ENCODE data around the gene ASB18. TPM values are rescaled to one million over a fixed set of nuclear protein-coding genes. Genes with fewer than 3 reads are reported as not detected.

ASB18 gene
- total RNA-seq, 1 donor from 2014 or later, result not detected

- TF ChIP-seq CTCF (IDR thresholded peaks at IDR 0.05; ENCODE audit: unreplicated experiment), result no peak
- Mint-ChIP-seq H3K27ac (ENCODE audit: unreplicated experiment) (no peak overlapping the region), H3K4me1 (ENCODE audit: unreplicated experiment) (peaks cover 2% of the 10 kb centered on the region), H3K9me3 (ENCODE audit: unreplicated experiment) (no peaks in the 10 kb centered on the region), H3K27me3 (ENCODE audit: unreplicated experiment) (peaks cover 28% of the 10 kb centered on the region), H3K36me3 (ENCODE audit: low read depth, unreplicated experiment) (peaks cover 4% of the 10 kb centered on the region), H3K4me3 (ENCODE audit: unreplicated experiment) (no peak overlapping the region)
- DNase-seq (ENCODE audit: low spot score), result no peak
Observed at GRCh38 chr2:236157815-236158498, 106.2 kb downstream of the ASB18 start.

GRCh38 chr2:236157366-236157765 is 106.8 kb downstream of the ASB18 start:
- H3K4me1 Mint-ChIP-seq (ENCODE audit: unreplicated experiment), result no peaks in the 10 kb centered on the region
- DNase-seq (ENCODE audit: low spot score), result no peak
- H3K9me3 Mint-ChIP-seq (ENCODE audit: unreplicated experiment), result peaks cover 5% of the 10 kb centered on the region
- no peak for TF ChIP-seq CTCF (IDR thresholded peaks at IDR 0.05; ENCODE audit: unreplicated experiment)
- no peak overlapping the region for H3K27ac Mint-ChIP-seq (ENCODE audit: unreplicated experiment)
- H3K36me3 Mint-ChIP-seq (ENCODE audit: low read depth, unreplicated experiment), result peaks cover 4% of the 10 kb centered on the region
- peaks cover 24% of the 10 kb centered on the region for H3K27me3 Mint-ChIP-seq (ENCODE audit: unreplicated experiment)
- H3K4me3 Mint-ChIP-seq (ENCODE audit: unreplicated experiment), result no peak overlapping the region

- TF ChIP-seq CTCF (IDR thresholded peaks at IDR 0.05; ENCODE audit: unreplicated experiment), result no peak
- peaks cover 4% of the 10 kb centered on the region for H3K36me3 Mint-ChIP-seq (ENCODE audit: low read depth, unreplicated experiment)
- H3K4me3 Mint-ChIP-seq (ENCODE audit: unreplicated experiment), result no peak overlapping the region
- H3K4me1 Mint-ChIP-seq (ENCODE audit: unreplicated experiment), result no peaks in the 10 kb centered on the region
- no peak overlapping the region for H3K27ac Mint-ChIP-seq (ENCODE audit: unreplicated experiment)
- peaks cover 5% of the 10 kb centered on the region for H3K9me3 Mint-ChIP-seq (ENCODE audit: unreplicated experiment)
- DNase-seq (ENCODE audit: low spot score), result no peak
- peaks cover 22% of the 10 kb centered on the region for H3K27me3 Mint-ChIP-seq (ENCODE audit: unreplicated experiment)
Observed at GRCh38 chr2:236156860-236157194, 107.4 kb downstream of the ASB18 start.

DNA sequence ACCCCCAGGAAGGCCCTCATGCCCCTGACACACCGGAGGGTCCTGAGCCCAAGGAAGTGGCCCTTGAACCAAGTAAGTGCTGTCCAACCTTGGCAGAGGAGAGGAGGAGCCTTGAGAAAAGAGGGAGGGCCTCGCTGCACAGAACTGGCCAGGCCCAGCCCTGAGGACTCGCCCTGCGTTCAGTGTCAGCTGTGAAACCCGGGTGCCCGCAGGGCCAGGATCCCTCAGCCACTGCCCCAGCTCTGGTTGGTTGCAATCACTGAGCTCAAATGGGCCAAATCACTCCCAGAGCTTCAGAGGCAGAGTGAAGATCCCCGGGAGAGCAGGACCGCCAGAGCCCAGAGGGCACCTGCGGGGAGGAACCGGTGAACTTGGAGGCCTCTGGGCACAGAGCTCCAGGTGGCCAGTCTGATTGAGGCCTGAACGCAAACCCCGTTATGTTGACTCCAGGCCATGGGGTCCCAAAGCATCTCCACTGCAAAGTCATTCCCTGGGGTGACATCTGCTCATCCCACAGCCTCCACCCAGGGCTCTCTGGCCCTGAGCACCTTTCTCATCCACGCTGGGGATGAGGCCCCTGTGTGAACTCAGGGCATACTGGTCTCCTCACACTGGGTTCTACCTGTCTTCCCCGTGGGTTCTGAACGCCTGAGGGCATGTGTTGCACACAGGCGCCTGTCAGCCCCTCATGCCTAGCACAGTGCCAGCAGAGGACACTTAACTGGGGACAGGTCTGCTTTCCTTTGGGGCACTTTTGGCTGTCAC is 107.9 kb downstream of the ASB18 start:
- DNase-seq (ENCODE audit: low spot score), result no peak
- H3K27me3 Mint-ChIP-seq (ENCODE audit: unreplicated experiment), result peaks cover 23% of the 10 kb centered on the region
- H3K4me1 Mint-ChIP-seq (ENCODE audit: unreplicated experiment), result no peaks in the 10 kb centered on the region
- no peak for TF ChIP-seq CTCF (IDR thresholded peaks at IDR 0.05; ENCODE audit: unreplicated experiment)
- H3K36me3 Mint-ChIP-seq (ENCODE audit: low read depth, unreplicated experiment), result peaks cover 4% of the 10 kb centered on the region
- H3K4me3 Mint-ChIP-seq (ENCODE audit: unreplicated experiment), result no peak overlapping the region
- no peak overlapping the region for H3K27ac Mint-ChIP-seq (ENCODE audit: unreplicated experiment)
- peaks cover 5% of the 10 kb centered on the region for H3K9me3 Mint-ChIP-seq (ENCODE audit: unreplicated experiment)

GRCh38 chr2:236155406-236155805 is 108.8 kb downstream of the ASB18 start:
- no peak overlapping the region for H3K4me3 Mint-ChIP-seq (ENCODE audit: unreplicated experiment)
- peaks cover 4% of the 10 kb centered on the region for H3K36me3 Mint-ChIP-seq (ENCODE audit: low read depth, unreplicated experiment)
- H3K27ac Mint-ChIP-seq (ENCODE audit: unreplicated experiment), result no peak overlapping the region
- peaks cover 16% of the 10 kb centered on the region for H3K27me3 Mint-ChIP-seq (ENCODE audit: unreplicated experiment)
- peaks cover 5% of the 10 kb centered on the region for H3K9me3 Mint-ChIP-seq (ENCODE audit: unreplicated experiment)
- TF ChIP-seq CTCF (IDR thresholded peaks at IDR 0.05; ENCODE audit: unreplicated experiment), result no peak
- no peaks in the 10 kb centered on the region for H3K4me1 Mint-ChIP-seq (ENCODE audit: unreplicated experiment)
- DNase-seq (ENCODE audit: low spot score), result no peak

All from endothelial cell (in vitro differentiated cells).